ENCODE measurements around the gene WDR88.

- TF ChIP-seq SP1 (CRISPR knock-in tag; conservative IDR thresholded peaks at IDR 0.05) (no peak), TEAD4 (CRISPR knock-in tag; IDR thresholded peaks at IDR 0.05) (no peak), CTCF (IDR thresholded peaks at IDR 0.05) (no peak), CBFB (CRISPR knock-in tag; IDR thresholded peaks at IDR 0.05; ENCODE audit: low read depth) (no peak), E2F4 (CRISPR knock-in tag; IDR thresholded peaks at IDR 0.05; ENCODE audit: borderline replicate concordance, low read depth) (no peak), ATF2 (CRISPR knock-in tag; IDR thresholded peaks at IDR 0.05; ENCODE audit: borderline replicate concordance, low read depth) (no peak)
These were observed 44.2 kb downstream of the WDR88 start for GRCh38 chr19:33175886-33176669.

Data from WTC11 (cell line).